Measurements from ENCODE around the gene CDYL2. TPM values are rescaled to one million over a fixed set of nuclear protein-coding genes. Genes with fewer than 3 reads are reported as not detected.

The CDYL2 gene
- total RNA-seq, 2 experiments from 2014 or later, result 7.4 to 9.7 TPM

GRCh38 chr16:80639636-80640035, 164.8 kb downstream of the CDYL2 start:
- Mint-ChIP-seq H3K27ac (no peak overlapping the region), H3K9me3 (peaks cover 11% of the 10 kb centered on the region), H3K36me3 (peaks cover 9% of the 10 kb centered on the region), H3K4me3 (no peak overlapping the region), H3K4me1 (no peaks in the 10 kb centered on the region), H3K27me3 (no peaks in the 10 kb centered on the region)
- no peak for DNase-seq

GRCh38 chr16:80637621-80638020, 166.8 kb downstream of the CDYL2 start:
- DNase-seq, result no peak
- Mint-ChIP-seq H3K4me1 (no peaks in the 10 kb centered on the region), H3K4me3 (no peak overlapping the region), H3K27me3 (no peaks in the 10 kb centered on the region), H3K27ac (no peak overlapping the region), H3K36me3 (peaks cover 5% of the 10 kb centered on the region), H3K9me3 (peaks cover 13% of the 10 kb centered on the region)

DNA sequence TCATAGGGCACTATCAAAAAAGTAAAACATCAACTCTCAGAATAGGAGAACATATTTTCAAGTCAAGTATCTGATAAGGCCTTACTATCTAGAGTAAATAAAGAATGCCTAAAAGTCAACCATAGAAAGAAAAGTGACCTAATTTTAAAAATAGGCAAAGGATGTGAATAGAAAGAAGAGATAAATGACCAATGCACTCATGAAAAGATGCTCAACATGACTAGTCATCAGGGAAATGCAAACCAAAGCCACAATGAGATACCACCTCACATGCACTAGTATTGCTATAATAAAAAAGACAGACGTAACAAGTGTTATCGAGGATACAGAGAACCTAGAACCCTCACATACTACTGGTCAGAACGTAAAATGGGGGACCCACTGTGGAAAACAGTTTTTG, 172.8 kb downstream of the CDYL2 start:
- Mint-ChIP-seq H3K27ac (no peak overlapping the region), H3K4me1 (no peaks in the 10 kb centered on the region), H3K27me3 (no peaks in the 10 kb centered on the region), H3K9me3 (peaks cover 9% of the 10 kb centered on the region), H3K36me3 (peaks cover 15% of the 10 kb centered on the region), H3K4me3 (no peak overlapping the region)
- DNase-seq, result no peak

DNA sequence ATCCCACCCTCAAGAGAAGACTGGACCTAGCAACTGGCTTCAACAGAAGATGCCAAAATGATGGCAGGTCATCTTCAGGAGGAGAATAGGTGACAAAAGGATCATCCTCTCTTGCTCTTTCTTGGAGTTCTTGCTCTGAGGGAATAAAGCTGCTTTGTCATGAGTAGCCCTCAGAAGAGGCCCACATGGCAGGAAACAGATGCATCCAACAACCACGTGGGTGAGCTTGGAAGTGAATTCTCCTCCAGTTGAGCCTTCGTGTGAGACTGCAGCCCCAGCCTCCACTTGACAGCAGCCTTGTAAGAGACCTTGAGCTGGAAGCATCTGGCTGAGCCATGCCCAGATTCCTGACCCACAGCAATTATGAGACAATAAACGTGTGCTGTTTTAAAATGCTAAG, 176.1 kb downstream of the CDYL2 start:
- H3K9me3 Mint-ChIP-seq, result peaks cover 7% of the 10 kb centered on the region
- no peak overlapping the region for H3K27ac Mint-ChIP-seq
- peaks cover 16% of the 10 kb centered on the region for H3K36me3 Mint-ChIP-seq
- no peak overlapping the region for H3K4me3 Mint-ChIP-seq
- no peaks in the 10 kb centered on the region for H3K4me1 Mint-ChIP-seq
- DNase-seq, result no peak
- no peaks in the 10 kb centered on the region for H3K27me3 Mint-ChIP-seq

GRCh38 chr16:80627108-80627507, 177.3 kb downstream of the CDYL2 start:
- Mint-ChIP-seq H3K9me3 (peaks cover 7% of the 10 kb centered on the region), H3K27me3 (no peaks in the 10 kb centered on the region), H3K4me3 (no peak overlapping the region), H3K4me1 (no peaks in the 10 kb centered on the region), H3K36me3 (peaks cover 16% of the 10 kb centered on the region), H3K27ac (no peak overlapping the region)
- no peak for DNase-seq

DNA sequence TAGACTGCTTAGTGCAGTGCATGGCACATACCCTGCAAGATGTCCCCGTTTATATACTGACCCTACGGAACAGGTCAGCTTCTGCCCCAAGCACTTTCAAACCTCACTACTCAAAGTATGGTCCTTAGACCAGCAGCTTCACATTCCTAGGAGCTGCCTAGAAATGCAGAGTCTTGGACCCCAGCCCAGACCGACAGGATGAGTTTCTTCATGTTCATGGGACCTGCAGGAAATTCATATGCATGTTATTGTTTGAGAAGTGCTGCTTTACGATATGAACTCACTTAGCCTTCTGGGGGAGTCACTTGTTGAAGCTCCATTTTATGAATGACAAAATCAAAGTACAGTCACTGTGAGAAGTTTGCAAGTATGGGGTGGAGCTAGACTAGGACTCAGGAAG, 181.0 kb downstream of the CDYL2 start:
- Mint-ChIP-seq H3K27ac (no peak overlapping the region), H3K36me3 (peaks cover 12% of the 10 kb centered on the region), H3K9me3 (peaks cover 7% of the 10 kb centered on the region), H3K27me3 (no peaks in the 10 kb centered on the region), H3K4me1 (no peaks in the 10 kb centered on the region), H3K4me3 (no peak overlapping the region)
- DNase-seq, result no peak

- no peaks in the 10 kb centered on the region for H3K27me3 Mint-ChIP-seq
- no peak overlapping the region for H3K4me3 Mint-ChIP-seq
- peaks cover 7% of the 10 kb centered on the region for H3K9me3 Mint-ChIP-seq
- H3K27ac Mint-ChIP-seq, result no peak overlapping the region
- peaks cover 6% of the 10 kb centered on the region for H3K36me3 Mint-ChIP-seq
- DNase-seq, result no peak
- H3K4me1 Mint-ChIP-seq, result no peaks in the 10 kb centered on the region
These were observed 182.4 kb downstream of the CDYL2 start for GRCh38 chr16:80622007-80622406.

- peaks cover 6% of the 10 kb centered on the region for H3K36me3 Mint-ChIP-seq
- H3K4me1 Mint-ChIP-seq, result no peaks in the 10 kb centered on the region
- no peaks in the 10 kb centered on the region for H3K27me3 Mint-ChIP-seq
- no peak overlapping the region for H3K4me3 Mint-ChIP-seq
- H3K27ac Mint-ChIP-seq, result no peak overlapping the region
- no peak for DNase-seq
- peaks cover 7% of the 10 kb centered on the region for H3K9me3 Mint-ChIP-seq
These were observed 183.4 kb downstream of the CDYL2 start for GRCh38 chr16:80620736-80621605.

DNA sequence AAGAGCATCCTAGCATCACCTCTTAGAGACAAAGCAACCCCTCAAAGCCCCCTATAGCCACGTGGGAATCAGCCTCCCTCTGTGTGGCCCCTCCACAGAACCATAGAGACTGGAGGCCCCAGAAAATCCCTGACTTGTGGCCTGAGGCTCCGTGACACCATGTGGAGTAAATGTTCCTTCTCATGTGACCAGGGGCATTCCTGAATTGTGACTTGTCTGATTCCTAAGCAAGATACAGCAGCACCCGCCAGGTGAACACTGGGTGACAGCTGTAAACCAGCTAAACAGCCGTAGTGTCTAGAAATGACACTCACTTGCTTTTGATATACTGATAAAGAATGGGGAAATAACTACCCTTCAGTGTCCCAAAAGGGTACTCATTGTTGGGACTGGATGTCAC, 184.6 kb downstream of the CDYL2 start:
- Mint-ChIP-seq H3K9me3 (peaks cover 7% of the 10 kb centered on the region), H3K36me3 (peaks cover 12% of the 10 kb centered on the region), H3K27ac (no peak overlapping the region), H3K4me1 (no peaks in the 10 kb centered on the region), H3K4me3 (no peak overlapping the region), H3K27me3 (no peaks in the 10 kb centered on the region)
- no peak for DNase-seq

DNA sequence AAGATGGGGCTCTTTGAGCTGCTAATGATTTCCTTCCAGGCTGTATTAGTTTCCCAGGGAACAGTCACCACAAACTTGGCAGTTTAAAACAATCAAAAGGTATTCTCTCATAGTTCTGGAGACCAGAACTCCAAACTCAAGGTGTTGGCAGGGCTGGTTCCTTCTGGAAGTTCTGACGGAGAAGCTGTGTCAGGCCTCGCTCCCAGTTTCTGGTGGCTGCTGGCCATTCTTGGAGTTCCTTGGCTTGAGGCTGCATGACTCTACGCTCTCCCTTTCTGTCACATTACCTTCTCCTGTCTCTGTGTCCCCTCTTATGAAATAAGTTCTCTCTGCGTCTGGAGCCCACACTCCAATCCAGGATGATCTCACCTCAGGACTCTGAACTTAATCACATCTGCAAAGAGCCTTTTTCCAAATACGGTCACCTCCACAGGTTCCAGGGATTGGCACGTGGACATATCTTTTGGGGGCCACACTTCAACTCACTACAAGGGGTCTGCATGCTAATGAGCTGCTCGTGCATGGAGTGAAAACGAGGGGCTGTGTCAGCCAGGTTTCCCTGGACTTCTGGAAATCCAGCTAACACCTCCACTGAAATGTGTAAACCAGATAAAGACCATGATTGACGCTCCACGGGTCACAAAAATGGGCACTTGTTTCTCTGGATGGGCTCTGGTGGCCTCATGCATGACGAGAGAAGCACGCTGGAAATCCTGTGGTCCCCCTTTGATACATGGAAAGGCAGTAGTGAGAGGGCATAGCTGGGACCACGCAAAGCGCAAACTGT, 185.3 kb downstream of the CDYL2 start:
- Mint-ChIP-seq H3K27me3 (no peaks in the 10 kb centered on the region), H3K4me1 (no peaks in the 10 kb centered on the region), H3K9me3 (no peaks in the 10 kb centered on the region), H3K27ac (no peak overlapping the region), H3K4me3 (no peak overlapping the region), H3K36me3 (peaks cover 5% of the 10 kb centered on the region)
- no peak for DNase-seq

DNA sequence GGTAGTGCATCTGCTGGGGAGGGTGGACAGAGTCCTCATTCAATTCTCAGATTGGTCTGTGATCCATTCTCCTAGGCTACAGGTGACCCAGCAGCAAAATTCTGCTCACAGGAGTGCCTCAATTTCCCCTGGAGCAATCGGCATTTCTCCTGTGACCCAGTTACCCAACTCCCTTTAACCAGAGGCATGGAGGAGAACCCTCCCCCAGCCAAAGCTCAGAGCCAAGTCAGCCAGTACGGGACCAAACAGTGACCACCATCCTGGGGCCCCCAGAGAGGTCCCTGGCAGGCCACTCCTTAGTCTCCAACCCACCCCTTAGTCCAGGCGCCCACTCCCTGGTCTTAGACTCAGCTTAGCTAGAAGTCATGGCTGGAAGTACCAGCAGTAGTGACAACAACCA, 188.0 kb downstream of the CDYL2 start:
- peaks cover 5% of the 10 kb centered on the region for H3K36me3 Mint-ChIP-seq
- DNase-seq, result no peak
- no peak overlapping the region for H3K4me3 Mint-ChIP-seq
- H3K27me3 Mint-ChIP-seq, result no peaks in the 10 kb centered on the region
- no peaks in the 10 kb centered on the region for H3K4me1 Mint-ChIP-seq
- H3K27ac Mint-ChIP-seq, result no peak overlapping the region
- no peaks in the 10 kb centered on the region for H3K9me3 Mint-ChIP-seq

DNA sequence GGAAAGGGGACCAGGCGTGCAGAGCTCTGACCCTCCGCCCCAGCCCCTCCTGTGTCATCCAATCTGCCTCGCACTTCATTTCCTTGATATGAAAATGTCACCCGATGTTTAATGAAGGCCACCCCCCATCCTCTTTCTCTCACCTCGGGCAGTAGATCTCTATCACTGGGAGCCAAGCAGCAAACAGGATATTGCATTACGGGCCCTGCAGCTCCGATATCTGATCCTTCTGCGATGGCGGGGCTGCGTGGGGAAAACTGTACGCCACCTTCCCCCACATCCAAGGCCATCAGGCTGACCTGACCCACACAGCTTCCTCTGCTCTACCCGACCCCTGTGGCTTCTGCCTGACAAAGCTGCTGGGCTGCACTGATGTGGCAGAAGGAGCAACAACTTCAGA, 188.7 kb downstream of the CDYL2 start:
- no peaks in the 10 kb centered on the region for H3K4me1 Mint-ChIP-seq
- DNase-seq, result no peak
- H3K27ac Mint-ChIP-seq, result no peak overlapping the region
- H3K36me3 Mint-ChIP-seq, result peaks cover 5% of the 10 kb centered on the region
- no peak overlapping the region for H3K4me3 Mint-ChIP-seq
- H3K27me3 Mint-ChIP-seq, result no peaks in the 10 kb centered on the region
- H3K9me3 Mint-ChIP-seq, result no peaks in the 10 kb centered on the region

DNA sequence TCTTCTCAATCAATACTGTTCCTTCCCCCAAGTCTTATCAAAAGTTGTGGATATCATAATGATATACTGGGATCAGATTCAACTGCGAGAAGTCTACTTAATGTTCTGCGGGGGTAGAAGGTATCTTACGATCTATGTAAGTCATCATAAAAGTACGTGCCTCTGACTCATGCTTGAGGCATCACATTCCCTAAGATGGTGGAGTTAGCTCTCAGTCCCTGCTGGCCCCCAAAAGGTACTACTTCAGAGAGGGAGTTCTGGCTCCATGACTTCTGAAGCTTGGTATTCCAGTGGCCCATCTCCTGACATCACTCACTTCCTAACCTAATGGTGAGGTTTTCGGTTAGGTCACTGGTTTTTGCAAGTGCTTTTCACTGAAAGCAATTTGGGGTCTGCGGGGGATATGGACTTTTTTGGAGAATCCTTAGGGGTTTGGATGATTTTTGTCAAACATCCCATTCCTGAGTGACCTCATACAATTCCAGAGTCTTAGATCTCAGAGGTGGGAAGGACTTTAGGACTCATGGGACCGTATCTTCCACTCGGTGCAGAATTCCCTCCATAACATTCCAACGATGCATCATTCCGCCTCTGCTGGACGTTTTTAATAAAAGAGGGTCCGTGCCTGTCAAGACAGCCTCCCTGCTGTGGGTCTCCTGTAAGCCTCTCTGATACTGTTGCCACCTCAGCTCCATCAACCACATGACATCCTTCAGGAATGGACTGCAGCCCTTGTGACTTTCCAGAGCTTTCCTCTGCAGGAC, 189.3 kb downstream of the CDYL2 start:
- no peak for DNase-seq

DNA sequence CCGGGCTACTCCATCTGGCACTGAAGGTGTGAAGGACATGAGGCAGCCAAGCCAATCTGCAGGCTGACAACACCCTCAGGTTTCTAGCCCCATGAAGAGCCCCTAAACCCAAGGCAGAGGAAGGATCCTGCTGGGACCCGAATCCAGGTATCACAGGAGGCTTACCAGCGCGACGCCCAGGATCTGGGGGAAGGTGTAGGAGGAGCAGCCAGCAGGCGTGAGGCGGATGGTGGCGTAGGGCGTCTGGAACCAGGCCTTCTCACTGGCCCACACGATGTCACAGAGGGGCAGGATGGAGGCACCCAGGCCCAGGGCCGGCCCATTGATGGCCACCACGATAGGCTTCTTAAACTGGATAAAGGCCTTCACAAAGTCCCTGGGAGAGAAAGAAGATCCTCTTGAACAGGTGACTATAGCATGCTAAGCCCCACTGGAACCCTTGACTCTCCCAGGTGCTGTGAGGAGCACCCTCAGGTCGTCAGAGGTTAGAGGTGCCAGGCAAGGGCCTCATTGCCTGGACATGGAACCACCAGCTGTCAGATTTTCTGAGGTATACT, 191.9 kb downstream of the CDYL2 start:
- no peak for DNase-seq
- peaks cover 12% of the 10 kb centered on the region for H3K36me3 Mint-ChIP-seq
- peaks cover 3% of the 10 kb centered on the region for H3K9me3 Mint-ChIP-seq

More for the DNA sequence above, 189.3 kb downstream of the CDYL2 start:
- H3K9me3 Mint-ChIP-seq, result no peaks in the 10 kb centered on the region
- no peak overlapping the region for H3K4me3 Mint-ChIP-seq
- H3K27me3 Mint-ChIP-seq, result no peaks in the 10 kb centered on the region
- H3K4me1 Mint-ChIP-seq, result no peaks in the 10 kb centered on the region
- H3K27ac Mint-ChIP-seq, result no peak overlapping the region
- peaks cover 5% of the 10 kb centered on the region for H3K36me3 Mint-ChIP-seq

GRCh38 chr16:80611930-80612327, 192.5 kb downstream of the CDYL2 start:
- Mint-ChIP-seq H3K9me3 (peaks cover 8% of the 10 kb centered on the region), H3K4me1 (no peaks in the 10 kb centered on the region), H3K4me3 (no peak overlapping the region), H3K27ac (no peak overlapping the region), H3K27me3 (no peaks in the 10 kb centered on the region), H3K36me3 (peaks cover 17% of the 10 kb centered on the region)
- no peak for DNase-seq

More for the DNA sequence above, 191.9 kb downstream of the CDYL2 start:
- Mint-ChIP-seq H3K4me3 (no peak overlapping the region), H3K4me1 (no peaks in the 10 kb centered on the region), H3K27ac (no peak overlapping the region), H3K27me3 (no peaks in the 10 kb centered on the region)

Measured in activated naive CD8-positive, alpha-beta T cell treated with anti-CD3 and anti-CD28 coated beads for 36 hours (primary cell).